H1 (cell line): ENCODE data around the gene TBX21. TPM values are rescaled to one million over a fixed set of nuclear protein-coding genes. Genes with fewer than 3 reads are reported as not detected.
A peak's percentile ranks its signal among the peaks of the same experiment; 100 is the strongest.

Experiments used
- CTCF ChIA-PET: fragments of 300-600 bp; sonication (Branson Sonifier 250); formaldehyde crosslinking; loops from one replicate; lab custom pipeline; 2021; ENCODE audit not compliant: partially characterized antibody; lab: Charles Lee
- POLR2A ChIA-PET: fragments of 300-600 bp; sonication (Branson Sonifier 250); formaldehyde crosslinking; loops from one replicate; lab custom pipeline; 2021; ENCODE audit warnings: inconsistent platforms; ENCODE audit not compliant: partially characterized antibody; lab: Charles Lee
- DNase-seq, 2 experiments: peaks; one replicate each; pipeline versions ENCODE4 v3.0.0 to v3.0.0-alpha.2; 2010 to 2022; ENCODE audit warnings: low spot score in 2 of 2, low read depth in 1 of 2, mixed read lengths in 1 of 2
- FAIRE-seq: peaks from 2 replicates; lab custom pipeline; 2011; peaks lifted over from hg19 to GRCh38; lab: Jason Lieb, UNC
- H2AFZ ChIP-seq: 2 replicates; pipeline ENCODE4 v1.8.1; 2012; ENCODE audit warnings: low read length, inconsistent platforms
- H2AK5ac ChIP-seq: 2 replicates; pipeline ENCODE4 v1.6.1; 2013; ENCODE audit warnings: low read depth, low read length
- H2BK120ac ChIP-seq: replicated peaks from 2 replicates; pipeline ENCODE3; 2013; ENCODE audit warnings: low read depth, low read length, inconsistent platforms
- H2BK12ac ChIP-seq: 2 replicates; pipeline ENCODE4 v1.6.1; 2013; ENCODE audit warnings: low read depth, low read length
- H2BK15ac ChIP-seq: 2 replicates; pipeline ENCODE4 v1.6.1; 2013; ENCODE audit warnings: low read length
- H2BK20ac ChIP-seq: 2 replicates; pipeline ENCODE4 v1.6.1; 2013; ENCODE audit warnings: low read length
- H2BK5ac ChIP-seq: 2 replicates; pipeline ENCODE4 v1.6.1; 2013; ENCODE audit warnings: low read depth, low read length
- H3K14ac ChIP-seq: 2 replicates; pipeline ENCODE4 v1.6.1; 2013; ENCODE audit warnings: inconsistent platforms; ENCODE audit not compliant: insufficient read length
- H3K18ac ChIP-seq: 2 replicates; pipeline ENCODE4 v1.6.1; 2013; ENCODE audit warnings: low read length; ENCODE audit errors: extremely low read depth
- H3K23ac ChIP-seq: 2 replicates; pipeline ENCODE4 v1.6.1; 2013; ENCODE audit warnings: inconsistent platforms; ENCODE audit not compliant: insufficient read length
- H3K23me2 ChIP-seq: 2 replicates; pipeline ENCODE4 v1.6.1; 2013; ENCODE audit warnings: low read depth, low read length
- H3K27ac ChIP-seq: 2 replicates; pipeline ENCODE4 v1.6.1; 2011; ENCODE audit warnings: low read depth, low read length, inconsistent platforms
- H3K27me3 ChIP-seq, 4 experiments: replicated peaks in 1 of 4; 1 replicate in 1 of 4; 2 replicates in 3 of 4; pipeline versions ENCODE4 v1.6.1 to v1.8.1; 2011 to 2013; ENCODE audit warnings: low read length in 3 of 4, mild to moderate bottlenecking in 3 of 4, inconsistent platforms in 2 of 4, mixed read lengths in 2 of 4, moderate library complexity in 1 of 4; ENCODE audit not compliant: control insufficient read depth in 3 of 4, insufficient read depth in 3 of 4; ENCODE audit errors: extremely low read depth in 1 of 4
- H3K36me3 ChIP-seq, 4 experiments: 2 replicates each; pipeline versions ENCODE4 v1.6.1 to v1.8.1; 2011 to 2013; ENCODE audit warnings: mild to moderate bottlenecking in 4 of 4, low read length in 3 of 4, moderate library complexity in 2 of 4, control low read depth in 1 of 4, inconsistent platforms in 1 of 4; ENCODE audit not compliant: insufficient read depth in 4 of 4, control insufficient read depth in 2 of 4
- H3K4ac ChIP-seq: replicated peaks from 2 replicates; pipeline ENCODE3; 2013; ENCODE audit warnings: low read length, low read depth, mixed read lengths, inconsistent platforms; ENCODE audit not compliant: insufficient read length
- H3K4me1 ChIP-seq, 4 experiments: replicated peaks in 1 of 4; 1 replicate in 1 of 4; 2 replicates in 3 of 4; pipeline versions ENCODE4 v1.6.1 to v1.8.1; 2011 to 2013; ENCODE audit warnings: low read length in 3 of 4, inconsistent platforms in 2 of 4, mixed read lengths in 1 of 4; ENCODE audit not compliant: insufficient read depth in 4 of 4, control insufficient read depth in 3 of 4
- H3K4me2 ChIP-seq, 2 experiments: 2 replicates each; pipeline versions ENCODE4 v1.6.1 to v1.8.1; 2011 to 2013; ENCODE audit warnings: low read depth in 2 of 2, low read length in 2 of 2, control low read depth in 1 of 2, inconsistent platforms in 1 of 2, mild to moderate bottlenecking in 1 of 2; ENCODE audit not compliant: insufficient read depth in 1 of 2
- H3K4me3 ChIP-seq, 4 experiments: fragments of 200-600, 300-600 bp in 1 of 4; sonication (generic), shearing (Covaris generic), sonication (Bioruptor Twin) in 1 of 4; 2 replicates each; pipeline versions ENCODE4 v1.5.1 to v1.8.1; 2011 to 2016; ENCODE audit warnings: low read length in 4 of 4, low read depth in 3 of 4, control low read depth in 2 of 4, inconsistent platforms in 2 of 4, mild to moderate bottlenecking in 2 of 4, mixed read lengths in 1 of 4, moderate library complexity in 1 of 4; ENCODE audit not compliant: insufficient read depth in 2 of 4; ENCODE audit errors: extremely low read depth in 1 of 4
- H3K56ac ChIP-seq: replicated peaks from 2 replicates; pipeline ENCODE3; 2013; ENCODE audit warnings: low read depth, mild to moderate bottlenecking, mixed read lengths, low read length, inconsistent platforms; ENCODE audit not compliant: insufficient read length
- H3K79me1 ChIP-seq: 2 replicates; pipeline ENCODE4 v1.6.1; 2013; ENCODE audit warnings: low read depth, low read length, control low read depth
- H3K79me2 ChIP-seq, 2 experiments: 2 replicates each; pipeline versions ENCODE4 v1.6.1 to v1.8.1; 2012 to 2013; ENCODE audit warnings: low read length in 2 of 2, mild to moderate bottlenecking in 2 of 2, inconsistent platforms in 1 of 2; ENCODE audit not compliant: insufficient read depth in 2 of 2, control insufficient read depth in 1 of 2
- H3K9ac ChIP-seq, 4 experiments: replicated peaks in 1 of 4; 1 replicate in 1 of 4; 2 replicates in 3 of 4; pipeline versions ENCODE4 v1.6.1 to v1.8.1; 2011 to 2013; ENCODE audit warnings: low read depth in 3 of 4, low read length in 3 of 4, control low read depth in 2 of 4, mild to moderate bottlenecking in 2 of 4, moderate library complexity in 2 of 4, inconsistent platforms in 1 of 4; ENCODE audit errors: extremely low read depth in 1 of 4
- H3K9me3 ChIP-seq, 2 experiments: 2 replicates each; pipeline versions ENCODE4 v1.6.1 to v1.8.1; 2012 to 2013; ENCODE audit warnings: mild to moderate bottlenecking in 2 of 2, moderate library complexity in 2 of 2, control low read depth in 1 of 2, inconsistent platforms in 1 of 2, low read depth in 1 of 2, low read length in 1 of 2, mixed read lengths in 1 of 2; ENCODE audit not compliant: insufficient read depth in 2 of 2
- H4K20me1 ChIP-seq, 2 experiments: replicated peaks in 1 of 2; 2 replicates each; pipeline versions ENCODE3 to v1.8.1; 2011 to 2013; ENCODE audit warnings: inconsistent platforms in 2 of 2, low read length in 2 of 2, mild to moderate bottlenecking in 1 of 2; ENCODE audit not compliant: insufficient read depth in 2 of 2, control insufficient read depth in 1 of 2
- H4K5ac ChIP-seq: 2 replicates; pipeline ENCODE4 v1.6.1; 2013; ENCODE audit warnings: low read length, low read depth, mixed read lengths, inconsistent platforms; ENCODE audit not compliant: insufficient read length
- H4K8ac ChIP-seq: 2 replicates; pipeline ENCODE4 v1.8.0; 2013; ENCODE audit warnings: mild to moderate bottlenecking, moderate library complexity, low read length, inconsistent platforms; ENCODE audit not compliant: insufficient read depth; ENCODE audit errors: extremely low read depth
- H4K91ac ChIP-seq: replicated peaks from 2 replicates; pipeline ENCODE3; 2013; ENCODE audit warnings: low read length, mixed read lengths, inconsistent platforms; ENCODE audit not compliant: insufficient read length
- CBX8 ChIP-seq: fragments of 300-800, 300-1000 bp; sonication (generic); IDR thresholded peaks from 2 replicates; pipeline ENCODE4 v1.7.1; 2016; ENCODE audit warnings: low read depth, low read length, borderline replicate concordance
- CTBP2 ChIP-seq: IDR thresholded peaks from 2 replicates; pipeline ENCODE4 v1.7.0; 2011; ENCODE audit warnings: borderline replicate concordance, mild to moderate bottlenecking, moderate library complexity, mixed read lengths, low read length; ENCODE audit not compliant: insufficient read depth, insufficient read length
- EGR1 ChIP-seq: IDR thresholded peaks from 2 replicates; pipeline ENCODE4 v1.6.1; 2011; ENCODE audit warnings: low read depth, low read length, borderline replicate concordance
- EZH2 ChIP-seq: fragments of 200-600 bp; sonication (generic); IDR thresholded peaks from 2 replicates; pipeline ENCODE4 v1.7.1; 2012; ENCODE audit warnings: low read depth, mild to moderate bottlenecking, moderate library complexity, low read length, inconsistent platforms; ENCODE audit not compliant: severe bottlenecking
- FOSL1 ChIP-seq: IDR thresholded peaks from 2 replicates; pipeline ENCODE4 v1.6.1; 2011; ENCODE audit warnings: mild to moderate bottlenecking, low read depth, low read length, moderate library complexity; ENCODE audit not compliant: insufficient read depth
- GABPA ChIP-seq: IDR thresholded peaks from 2 replicates; pipeline ENCODE4 v1.6.1; 2011; ENCODE audit warnings: mild to moderate bottlenecking, low read length, moderate library complexity, borderline replicate concordance; ENCODE audit not compliant: insufficient read depth
- KDM4A ChIP-seq: IDR thresholded peaks from one replicate; pipeline ENCODE4 v1.7.1; 2012; ENCODE audit warnings: low read depth, mild to moderate bottlenecking, moderate library complexity, low read length, inconsistent platforms; ENCODE audit not compliant: severe bottlenecking
- SAP30 ChIP-seq: fragments of 300-600 bp; sonication (generic); IDR thresholded peaks from 2 replicates; pipeline ENCODE4 v1.7.1; 2012; ENCODE audit warnings: low read length, moderate library complexity, mild to moderate bottlenecking, inconsistent platforms; ENCODE audit not compliant: insufficient read depth, insufficient replicate concordance
- SP4 ChIP-seq: IDR thresholded peaks from 2 replicates; pipeline ENCODE4 v1.6.1; 2012; ENCODE audit warnings: low read length, inconsistent platforms
- TAF1 ChIP-seq: IDR thresholded peaks from 2 replicates; pipeline ENCODE4 v1.6.1; 2011; ENCODE audit warnings: mild to moderate bottlenecking, low read depth, low read length
- WGBS, 2 experiments: shearing (Covaris generic) in 1 of 2; methylation state at CpG; one replicate each; pipeline versions ENCODE4 v1.1.6 to v1.1.7; 2013 to 2015; ENCODE audit warnings: low lambda C conversion rate in 2 of 2, mixed read lengths in 2 of 2, inconsistent platforms in 1 of 2, low coverage in 1 of 2, missing lambda C conversion rate in 1 of 2; ENCODE audit not compliant: insufficient replicate concordance in 2 of 2, insufficient coverage in 1 of 2, insufficient read length in 1 of 2; ENCODE audit errors: extremely low coverage in 1 of 2, missing lambda C conversion rate in 1 of 2; 5-methylcytosine and 5-hydroxymethylcytosine counted together
- polyA plus RNA-seq, 7 experiments: library from polyadenylated mRNA; depleted of rRNA in 3 of 7; stranded (reverse) in 5 of 7; unstranded in 2 of 7; fragments of >200 nt in 5 of 7; fragments of 200-250 nt in 2 of 7; gene quantifications; 1 replicate in 5 of 7; 2 replicates in 1 of 7; 4 replicates in 1 of 7; pipeline versions ENCODE4 v1.2.1 to v1.2.3, GENCODE V29; 2011 to 2013; ENCODE audit warnings: missing spikeins in 2 of 7, mixed read lengths in 2 of 7
- total RNA-seq: library from RNA; stranded (reverse); fragmentation: NEBNext Ultra II Directional; extraction: Animal tissue kit (Norgen Biotek cat#: 25700); gene quantifications from 2 replicates; pipeline ENCODE4 v1.2.1, GENCODE V29; 2021

Gene TBX21
- total and polyA plus RNA-seq, 2 of the 8 experiments (the other 6 are each of a cell fraction or from before 2014, with no cell fraction given) = not detected

- CTCF ChIA-PET = interaction anchor here (1.0 to 19.8 kb wide), 5 partner anchors 13 to 106 kb away, joined by 3 to 441 read pairs (median 5); partner anchors contain the start of gene TBX21
- FAIRE-seq = no peak
- POLR2A ChIA-PET = interaction anchor here (0.8 to 41.8 kb wide), 4 partner anchors 13 to 38 kb away, joined by 3 to 1575 read pairs (median 4); partner anchors contain the start of gene KPNB1
Measured at GRCh38 chr17:47695429-47696376, 37.3 kb upstream of the TBX21 start.

More at GRCh38 chr17:47695429-47696376, 37.3 kb upstream of the TBX21 start:
- peak overlapping the region; percentile 93 to 96 for H3K4me2 ChIP-seq
- no peaks in the 10 kb centered on the region; a peak in 2 of 4 replicates for H3K79me2 ChIP-seq
- H2BK120ac ChIP-seq = no peak overlapping the region
- H3K56ac ChIP-seq = peak overlapping the region; percentile 87
- H2BK5ac ChIP-seq = peak overlapping the region; percentile 92; the same call in 1 of the 2 replicates
- WGBS, 2 experiments = 38% methylated on average over 45 of the region's 47 CpGs; no CpG with 5 or more reads in 1 of the 2 experiments
- no peak overlapping the region for H2BK20ac ChIP-seq
- H3K23me2 ChIP-seq = peaks cover 14% of the 10 kb centered on the region
- no peak overlapping the region for H3K14ac ChIP-seq
- peaks cover 10 to 22% (median 19%) of the 10 kb centered on the region in 4 experiments for H3K4me1 ChIP-seq
- H3K23ac ChIP-seq = no peak overlapping the region
- H2BK15ac ChIP-seq = no peak overlapping the region
- peak in 1 of 2 experiments; percentile 57 for DNase-seq
- H3K27ac ChIP-seq = no peak overlapping the region
- H3K4ac ChIP-seq = peak overlapping the region; percentile 21
- no peaks in the 10 kb centered on the region; a peak in 1 of 7 replicates for H3K27me3 ChIP-seq
- H2BK12ac ChIP-seq = no peak overlapping the region
- H3K9ac ChIP-seq = no peak overlapping the region; a peak in 1 of 7 replicates
- H3K36me3 ChIP-seq = peaks cover 0 to 3% (median 0%) of the 10 kb centered on the region in 4 experiments; a peak in 1 of 8 replicates
- H3K4me3 ChIP-seq = peak overlapping the region; percentile 64 to 82 (median 78)
- peak overlapping the region; percentile 98; the same call in 1 of the 2 replicates for H2AK5ac ChIP-seq
- no peak overlapping the region for H4K91ac ChIP-seq
- peaks cover 0 to 3% of the 10 kb centered on the region in 2 experiments for H4K20me1 ChIP-seq
- peak overlapping the region; percentile 93 for H3K18ac ChIP-seq
- TF ChIP-seq EZH2 (peak; percentile 25), GABPA (no peak), CTBP2 (peak; percentile 35), TAF1 (no peak), FOSL1 (no peak), KDM4A (peak; percentile 32), EGR1 (no peak), SAP30 (peak; percentile 28), SP4 (no peak), CBX8 (no peak)
- TF ChIP-seq, all 59 proteins: peak for 4
- Histone ChIP-seq H2AFZ (no peak overlapping the region), H3K9me3 (no peaks in the 10 kb centered on the region), H3K79me1 (no peaks in the 10 kb centered on the region; the same call in 1 of the 2 replicates), H4K8ac (no peak overlapping the region; the same call in 1 of the 2 replicates), H4K5ac (no peak overlapping the region)
